GM10847 (cell line): ENCODE results near the gene TBC1D7.

ENCODE experiments used
- POLR2A ChIP-seq: IDR thresholded peaks from 2 replicates; pipeline ENCODE4 v1.6.1; 2011; ENCODE audit not compliant: insufficient read length; ENCODE audit errors: extremely low read depth

TBC1D7 gene

DNA sequence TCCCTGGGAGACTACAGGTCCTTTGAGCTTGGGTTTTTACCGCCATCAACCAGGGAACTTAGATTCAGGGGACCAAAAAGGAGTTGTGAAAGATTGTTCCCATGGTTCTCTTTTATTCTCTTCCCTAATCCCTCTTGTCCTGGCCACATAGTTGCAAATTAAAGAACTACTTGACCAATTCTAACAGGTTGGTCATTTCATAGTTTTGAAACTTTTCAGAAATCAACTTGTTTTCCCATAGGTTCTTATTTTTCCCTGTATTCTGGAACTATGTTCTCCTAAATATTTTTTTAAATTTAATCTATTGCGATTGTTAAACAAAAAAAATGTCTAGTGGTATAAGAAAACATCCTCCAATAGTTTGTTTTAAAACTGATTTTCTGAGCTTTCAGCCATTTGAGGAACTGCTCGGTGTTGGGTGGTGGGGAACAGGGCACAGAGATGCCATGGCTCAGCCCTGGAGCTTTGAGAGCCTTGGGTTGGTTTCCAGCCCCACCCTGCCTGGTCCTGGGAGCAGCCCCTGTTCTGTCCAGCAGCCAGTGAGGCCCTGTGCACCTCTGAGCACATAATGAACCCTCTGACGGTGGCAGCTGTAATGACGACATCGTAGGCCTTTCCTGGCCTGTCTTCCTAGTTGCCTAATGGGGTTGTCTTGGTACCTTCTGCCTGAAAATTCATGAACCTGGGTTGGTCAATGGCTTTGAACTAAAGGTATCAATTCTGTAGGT lies 53.5 kb downstream of the TBC1D7 start:
- no peak for TF ChIP-seq POLR2A

DNA sequence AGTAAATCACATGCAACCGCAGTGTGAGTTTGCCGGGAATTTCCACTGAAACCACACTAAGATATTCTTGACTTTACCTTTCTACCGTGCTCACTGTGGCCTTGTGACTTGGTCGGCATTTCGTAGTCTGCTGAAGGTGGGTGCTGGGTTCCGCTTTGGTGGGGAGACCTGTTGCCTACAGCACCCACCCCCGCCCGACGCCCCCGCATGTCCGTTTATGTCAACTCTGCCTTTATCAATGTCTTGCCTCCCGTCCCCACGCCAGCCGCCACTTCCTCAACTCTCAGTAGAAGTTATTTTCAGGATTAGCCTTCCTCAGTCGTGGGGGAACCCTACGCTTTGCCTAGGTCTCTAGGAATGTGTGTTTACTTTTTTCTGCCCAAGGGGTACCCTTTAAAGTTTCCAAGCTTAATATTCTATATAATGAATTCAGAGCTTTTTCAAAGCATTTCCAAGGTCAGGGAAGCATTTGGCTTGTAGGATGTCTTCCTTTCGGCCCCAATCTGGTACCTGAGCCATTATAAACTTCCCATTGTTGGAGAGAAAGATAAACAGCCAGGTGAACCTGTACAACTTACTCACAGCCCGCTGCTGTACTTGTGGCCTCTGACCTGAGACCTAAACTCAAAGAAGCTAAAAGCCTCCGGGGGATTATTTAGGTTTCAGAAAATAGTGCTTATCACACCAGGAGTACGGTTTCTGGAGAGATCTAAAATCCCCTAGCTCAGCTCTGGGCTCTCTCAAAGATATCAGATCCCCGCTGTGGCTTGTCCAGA lies 54.2 kb downstream of the TBC1D7 start:
- no peak for TF ChIP-seq POLR2A

DNA sequence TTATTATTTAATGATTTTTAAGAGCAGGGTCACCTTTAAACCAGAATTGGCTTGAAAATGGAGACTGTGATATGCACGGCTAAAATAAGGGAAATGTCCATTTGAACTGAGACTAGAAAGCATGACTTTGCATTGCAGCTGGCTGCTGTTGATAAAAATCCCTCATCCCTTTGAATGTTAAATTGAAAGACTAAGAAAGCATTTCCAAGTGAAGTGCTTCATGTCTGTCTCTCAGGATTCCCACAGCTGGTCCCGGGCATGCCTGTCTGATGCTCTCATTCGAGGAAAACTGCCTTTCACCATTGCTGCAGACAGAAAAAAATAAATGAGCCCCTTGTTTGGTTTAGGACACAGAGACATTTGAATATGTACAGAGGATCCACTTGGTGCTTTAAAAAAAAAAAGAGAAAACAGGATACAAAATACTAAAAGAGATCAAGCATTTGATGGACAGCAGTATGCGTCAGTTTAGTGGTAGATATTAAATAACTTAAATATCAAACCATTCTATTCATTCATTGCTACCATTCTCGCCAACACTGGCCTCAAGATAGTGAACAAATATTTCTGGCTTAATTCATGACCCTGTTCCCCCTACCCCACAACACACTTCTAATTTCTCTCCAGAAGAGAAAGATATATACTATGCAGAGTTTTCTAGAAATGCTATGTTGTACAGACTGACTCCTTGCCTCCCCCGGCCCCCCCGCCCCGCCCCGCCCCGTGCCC lies 55.0 kb downstream of the TBC1D7 start:
- no peak for TF ChIP-seq POLR2A

DNA sequence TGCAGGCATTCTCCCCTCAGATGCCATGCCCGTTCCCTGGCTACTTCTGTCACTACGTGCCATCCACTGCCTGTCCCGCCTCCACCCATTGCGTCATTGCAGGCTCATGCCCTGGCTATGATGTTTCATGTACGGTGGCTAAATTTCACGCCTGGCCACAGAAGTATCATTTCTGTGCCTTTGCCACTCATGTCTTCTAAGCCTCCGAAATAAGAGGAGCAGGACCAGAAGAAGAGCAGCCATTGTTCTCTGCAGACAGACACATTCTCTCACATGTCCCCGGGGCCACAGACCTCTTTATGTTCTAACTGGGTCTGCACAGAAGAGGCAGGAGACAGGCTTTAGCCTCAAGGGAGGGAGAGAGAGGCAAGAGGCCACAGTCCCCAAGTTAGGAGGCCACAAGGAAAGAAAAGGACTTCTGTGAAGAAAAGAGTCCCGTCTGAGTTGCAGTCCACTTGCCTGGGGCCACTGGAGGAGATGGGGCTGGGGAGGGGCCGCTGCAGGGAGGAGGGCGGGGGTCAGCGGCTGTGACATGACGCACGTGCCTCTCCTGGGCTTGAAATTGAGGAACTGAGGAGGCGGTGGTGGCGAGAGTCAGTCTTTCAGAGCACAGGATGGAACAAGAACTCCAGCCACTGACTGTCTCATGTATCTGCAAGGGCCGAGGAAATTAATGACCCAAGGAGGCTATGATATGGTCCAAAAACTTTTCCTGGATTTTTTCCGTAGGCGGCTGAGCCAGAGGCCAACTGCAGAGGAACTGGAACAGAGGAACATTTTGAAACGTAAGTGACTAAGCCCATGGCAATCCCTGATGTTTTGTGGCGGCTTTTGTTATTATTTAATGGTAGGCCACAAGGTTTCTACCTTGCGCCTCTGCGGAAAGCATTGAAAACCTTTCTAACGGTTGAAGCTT lies 55.9 kb downstream of the TBC1D7 start:
- peak; percentile 45 for TF ChIP-seq POLR2A

DNA sequence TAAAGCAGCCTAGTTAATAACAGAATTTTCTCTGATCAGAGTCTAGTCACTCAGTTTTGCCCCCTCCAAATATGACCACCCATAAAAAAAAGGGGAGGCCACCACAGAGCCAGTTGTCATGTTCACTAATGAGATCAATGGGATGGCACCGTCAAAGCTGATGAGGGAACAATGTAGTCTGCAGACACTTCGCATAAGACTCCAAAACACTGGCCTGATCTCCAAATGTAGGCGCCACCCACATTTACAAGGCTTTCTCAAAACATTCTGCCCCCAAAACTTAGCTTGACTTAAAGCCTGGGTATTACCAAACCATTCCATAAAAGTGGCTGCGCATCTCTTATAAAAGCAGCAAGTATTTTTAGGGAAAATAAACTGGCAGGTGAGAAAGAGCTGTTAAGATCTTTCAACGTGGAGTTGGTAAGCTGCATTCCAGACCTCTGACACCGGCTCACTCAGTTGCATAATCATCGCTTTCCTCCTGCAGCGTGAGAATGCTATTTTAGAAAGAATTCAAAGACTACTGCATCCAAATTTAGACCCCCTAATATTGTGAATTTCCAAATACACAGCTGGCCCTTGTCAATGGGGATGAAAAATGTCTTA lies 59.3 kb downstream of the TBC1D7 start:
- TF ChIP-seq POLR2A = no peak

DNA sequence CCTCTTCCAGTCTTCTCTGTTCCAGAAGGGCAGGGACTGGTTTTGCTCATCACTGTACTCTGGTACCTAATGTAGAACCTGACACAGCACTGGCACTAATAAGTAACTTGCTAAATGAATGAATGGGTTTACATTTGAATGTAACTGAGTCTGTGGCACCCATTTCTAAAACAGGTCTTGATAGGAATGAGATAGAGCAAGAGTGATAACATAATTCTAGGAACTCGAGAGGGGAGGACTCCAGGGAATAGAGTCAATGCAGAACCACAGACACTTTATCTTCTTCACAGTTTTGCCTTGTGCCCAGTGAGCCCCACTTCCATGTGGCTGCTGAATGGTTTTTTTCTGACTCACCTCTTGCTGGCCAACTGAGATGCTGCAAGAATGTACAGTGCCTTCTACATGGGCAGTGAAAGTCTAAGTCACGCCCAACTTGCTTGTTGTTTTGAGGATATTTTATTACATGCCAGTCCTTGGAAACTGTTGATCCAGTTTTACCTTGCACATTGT lies 61.1 kb downstream of the TBC1D7 start:
- TF ChIP-seq POLR2A = no peak

DNA sequence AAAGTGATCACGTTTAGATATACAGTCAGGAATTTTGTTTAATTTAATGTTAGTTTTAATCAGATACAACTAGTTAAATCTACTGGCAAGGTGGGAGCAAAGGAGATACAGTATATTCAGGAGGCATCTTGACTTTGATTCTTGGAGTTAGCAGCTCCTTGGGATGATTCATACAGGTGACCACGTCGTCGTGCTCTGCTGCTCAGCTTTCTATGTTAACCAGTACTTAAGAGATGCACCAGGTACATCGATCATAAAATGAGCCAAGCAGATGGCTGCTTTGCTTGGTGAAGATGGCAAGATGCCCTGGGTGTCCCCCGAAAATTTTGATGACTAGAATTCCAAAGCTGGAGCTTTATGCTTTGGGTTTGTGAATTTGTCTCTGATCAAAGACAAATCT lies 64.7 kb downstream of the TBC1D7 start:
- TF ChIP-seq POLR2A = no peak

DNA sequence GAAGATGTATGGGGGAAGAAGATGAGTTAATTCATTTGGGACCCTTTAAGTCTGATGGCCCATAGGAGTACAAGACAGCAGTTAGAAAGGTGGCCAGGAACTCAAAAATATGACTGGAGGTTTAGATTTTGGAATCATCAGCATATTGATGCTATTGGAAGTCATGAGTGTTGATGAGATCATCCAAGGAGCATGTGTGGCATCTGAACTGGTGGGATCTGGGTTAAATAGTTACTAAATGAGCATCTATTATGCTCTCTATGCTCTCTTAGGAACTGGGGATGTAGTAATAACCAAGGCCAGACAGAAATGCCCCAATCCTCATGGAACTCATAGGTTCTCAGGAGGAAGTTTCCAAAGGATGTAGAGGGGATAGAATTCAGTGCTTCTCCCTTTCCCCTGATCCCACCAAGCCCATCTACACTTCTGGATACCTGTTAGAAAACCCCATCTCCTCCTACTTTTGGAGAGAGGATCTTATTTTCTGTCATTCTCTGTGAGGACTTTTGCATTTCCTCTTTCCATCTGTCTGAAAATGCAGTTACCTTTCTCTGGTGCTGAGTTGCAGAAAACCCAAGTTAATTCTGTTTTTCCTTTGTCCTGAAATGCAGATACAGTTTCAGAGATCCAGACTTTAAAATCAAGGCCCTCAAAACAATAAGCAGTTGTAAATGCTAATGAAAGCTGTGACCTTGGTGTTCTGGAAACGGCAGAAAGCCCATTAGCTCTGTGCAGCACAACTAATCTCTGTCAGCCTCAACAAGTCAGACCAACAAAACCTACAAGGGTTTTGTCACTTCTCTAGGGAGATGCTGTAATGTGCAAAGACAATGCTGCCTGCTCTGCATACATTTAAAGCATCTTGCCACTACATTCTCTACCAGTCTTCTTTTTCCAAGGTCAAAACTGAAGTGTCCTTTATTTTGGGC lies 65.8 kb downstream of the TBC1D7 start:
- TF ChIP-seq POLR2A = no peak

DNA sequence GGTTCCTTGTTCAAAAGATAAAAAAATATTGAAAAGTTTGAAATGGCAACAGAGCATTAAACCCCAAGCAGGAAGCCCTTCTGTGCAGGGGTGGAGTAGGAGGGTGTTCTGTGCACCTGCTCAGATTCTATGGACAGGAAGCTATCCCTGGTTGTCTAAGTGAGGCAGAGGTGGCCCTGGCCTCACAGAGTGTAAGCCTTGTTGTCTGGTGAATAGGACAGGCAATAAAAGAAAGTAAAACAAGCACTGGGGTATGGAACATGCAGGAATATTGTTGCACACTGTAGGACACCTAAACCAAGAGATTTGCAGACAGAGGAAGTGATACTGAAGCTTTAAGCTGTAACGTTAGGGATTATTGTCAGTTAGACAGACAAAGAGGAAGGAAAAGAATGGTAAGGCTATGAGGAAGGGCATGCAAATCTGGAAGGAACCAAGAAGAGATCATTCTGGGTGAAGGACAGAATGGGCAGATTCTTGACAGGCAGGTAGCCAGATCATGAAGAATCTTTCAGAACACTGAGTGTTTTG lies 66.8 kb downstream of the TBC1D7 start:
- no peak for TF ChIP-seq POLR2A

DNA sequence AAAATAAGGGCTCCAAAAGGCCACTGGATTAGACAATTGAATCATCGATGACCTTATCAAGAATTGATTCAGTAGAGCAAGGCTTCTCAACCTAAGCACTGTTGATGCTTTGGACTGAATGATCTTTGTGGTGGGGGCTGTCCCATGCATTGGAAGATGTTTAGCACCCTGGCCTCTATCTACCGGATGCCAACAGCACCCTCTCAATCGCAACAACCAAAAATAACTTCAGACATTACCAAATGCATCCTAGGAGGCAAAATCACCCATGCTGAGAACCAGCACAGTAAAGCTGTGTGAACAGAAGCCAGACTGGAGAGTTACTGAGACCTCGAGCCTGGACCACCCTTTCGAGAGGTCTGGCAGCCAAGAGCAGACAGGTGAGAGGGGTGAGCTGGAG lies 67.5 kb downstream of the TBC1D7 start:
- TF ChIP-seq POLR2A = no peak

DNA sequence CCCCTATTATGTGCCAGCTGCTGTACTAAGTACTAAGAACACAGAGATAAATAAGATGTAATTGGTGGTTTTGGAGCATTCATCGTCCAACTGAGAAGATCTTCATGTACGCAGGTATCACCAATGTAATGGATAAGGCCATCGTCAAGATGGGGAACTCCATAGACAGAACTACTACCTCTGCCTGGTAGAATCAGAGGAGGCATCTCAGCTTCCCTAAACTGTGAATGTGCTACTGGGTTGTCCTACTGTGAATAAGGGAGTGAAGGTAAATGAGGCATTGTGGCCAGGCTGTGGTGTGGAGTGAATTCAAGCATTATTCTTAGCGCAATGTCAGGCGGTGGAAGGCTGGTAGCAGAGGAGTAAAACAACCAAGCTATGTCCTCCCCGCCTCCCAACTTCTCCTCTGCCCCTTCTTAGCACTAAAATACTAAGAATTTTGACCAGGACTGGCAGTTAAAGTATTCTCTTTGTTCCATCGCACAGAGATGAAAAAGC lies 68.2 kb downstream of the TBC1D7 start:
- no peak for TF ChIP-seq POLR2A

DNA sequence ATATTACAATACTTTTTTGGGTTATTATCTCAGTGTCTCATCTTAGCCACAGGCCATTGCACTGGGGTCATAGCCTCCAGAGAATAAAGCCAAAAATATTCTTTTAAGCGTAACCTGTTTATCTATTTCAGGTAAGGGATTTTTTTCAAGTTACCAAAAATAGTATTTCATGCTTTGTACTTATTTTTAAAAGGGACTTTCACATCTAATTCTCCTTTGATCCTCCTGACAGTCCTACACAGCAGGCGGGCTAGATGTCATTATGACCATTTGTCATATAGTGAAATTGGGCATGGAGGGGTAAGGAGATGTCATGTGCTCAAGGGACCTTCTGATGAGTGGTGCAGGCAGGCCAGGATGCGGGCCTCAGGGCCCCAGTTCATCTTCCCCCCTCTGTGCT lies 68.9 kb downstream of the TBC1D7 start:
- TF ChIP-seq POLR2A = no peak

DNA sequence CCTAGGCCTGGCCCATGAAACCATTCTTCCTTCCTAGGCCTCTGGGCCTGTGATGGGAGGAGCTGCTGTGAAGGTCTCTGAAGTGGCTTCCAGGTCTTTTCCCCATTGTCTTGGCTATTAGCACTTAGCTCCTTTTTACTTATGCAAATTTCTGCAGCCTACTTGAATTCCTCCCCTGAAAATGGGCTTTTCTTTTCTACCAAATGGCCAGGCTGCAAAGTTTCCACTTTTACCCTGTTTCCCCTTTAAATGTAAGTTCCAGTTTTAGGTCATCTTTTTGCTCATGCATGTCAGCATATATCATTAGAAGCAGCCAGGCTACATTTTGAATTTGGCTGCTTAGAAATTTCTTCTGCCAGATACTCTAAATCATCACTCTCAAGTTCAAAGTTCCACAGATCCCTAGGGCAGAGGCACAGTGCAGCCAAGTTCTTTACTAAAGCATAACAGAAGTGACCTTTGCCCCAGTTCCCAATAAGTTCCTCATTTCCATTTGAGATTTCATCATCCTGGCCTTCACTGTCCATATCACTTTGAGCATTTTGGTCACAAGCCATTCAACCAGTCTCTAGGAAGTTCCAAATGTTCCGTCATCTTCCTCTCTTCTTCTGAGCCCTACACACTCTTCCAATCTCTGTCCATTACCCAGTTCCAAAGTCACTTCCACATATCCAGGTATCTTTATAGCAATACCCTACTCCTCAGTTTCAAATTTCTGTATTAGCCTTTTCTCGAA lies 71.9 kb downstream of the TBC1D7 start:
- no peak for TF ChIP-seq POLR2A
